Large intestine (tissue), 3 donors: Measurements from ENCODE around the gene AFAP1L2. TPM values are rescaled to one million over a fixed set of nuclear protein-coding genes. Genes with fewer than 3 reads are reported as not detected.

Experiments
- DNase-seq, 2 donors: peaks; one replicate each; pipeline versions ENCODE4 v3.0.0 to v3.0.0-alpha.2; 2013
- H3K27ac ChIP-seq: one replicate; pipeline ENCODE4 v1.5.1; 2013; ENCODE audit warnings: low read length
- H3K27me3 ChIP-seq: 2 replicates; pipeline ENCODE4 v1.6.1; 2013; ENCODE audit warnings: low read length; ENCODE audit not compliant: control insufficient read depth, insufficient read depth
- H3K36me3 ChIP-seq: 2 replicates; pipeline ENCODE4 v1.6.1; 2013; ENCODE audit warnings: low read length; ENCODE audit not compliant: control insufficient read depth, insufficient read depth
- H3K4me1 ChIP-seq: one replicate; pipeline ENCODE4 v1.6.1; 2013; ENCODE audit warnings: low read length; ENCODE audit not compliant: control insufficient read depth, insufficient read depth
- H3K4me3 ChIP-seq: one replicate; pipeline ENCODE4 v1.5.1; 2013; ENCODE audit warnings: low read length
- H3K9me3 ChIP-seq: one replicate; pipeline ENCODE4 v1.6.1; 2013; ENCODE audit warnings: mild to moderate bottlenecking, low read depth, low read length, moderate library complexity; ENCODE audit not compliant: control insufficient read depth
- WGBS: methylation state at CpG from one replicate; pipeline ENCODE4 v1.1.5; 2013; ENCODE audit warnings: low lambda C conversion rate; ENCODE audit not compliant: insufficient coverage; 5-methylcytosine and 5-hydroxymethylcytosine counted together
- polyA plus RNA-seq: library from polyadenylated mRNA; unstranded; fragments of 120-200 nt; gene quantifications from one replicate; pipeline ENCODE4 v1.2.1, GENCODE V29; 2013

Gene AFAP1L2
- polyA plus RNA-seq, 1 donor = 12.0 TPM

DNA sequence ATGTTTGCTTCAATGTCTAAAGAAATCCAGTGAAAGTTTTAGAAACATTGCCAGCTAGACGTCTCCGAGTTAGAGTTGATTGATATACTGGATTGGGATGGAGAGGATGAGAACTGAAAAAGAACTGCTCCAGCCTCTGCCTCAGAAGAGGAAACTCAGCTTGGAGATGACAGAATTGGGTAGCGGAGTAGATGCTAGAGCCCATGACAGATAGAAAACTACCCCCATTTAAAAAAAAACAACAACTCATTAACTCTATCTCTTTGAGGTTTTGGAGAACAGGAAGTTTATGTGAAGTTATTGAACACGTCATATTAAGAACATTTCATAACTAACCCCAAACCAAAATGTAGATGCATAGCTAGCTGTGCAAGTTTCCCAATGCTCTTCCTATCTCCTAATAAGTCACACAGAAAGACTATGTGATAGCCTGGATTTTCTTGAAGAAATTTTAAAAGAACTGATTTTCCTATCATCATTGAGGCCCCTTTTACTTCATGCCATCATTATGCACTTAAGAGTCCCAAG, 28.3 kb upstream of the AFAP1L2 start:
- H3K9me3 ChIP-seq = no peaks in the 10 kb centered on the region
- H3K27ac ChIP-seq = no peak overlapping the region
- WGBS = 80% methylated on average over 1 of the region's 4 CpGs
- DNase-seq = no peak
- H3K4me3 ChIP-seq = no peak overlapping the region
- H3K27me3 ChIP-seq = no peaks in the 10 kb centered on the region
- H3K4me1 ChIP-seq = no peaks in the 10 kb centered on the region
- H3K36me3 ChIP-seq = peaks cover 33% of the 10 kb centered on the region

DNA sequence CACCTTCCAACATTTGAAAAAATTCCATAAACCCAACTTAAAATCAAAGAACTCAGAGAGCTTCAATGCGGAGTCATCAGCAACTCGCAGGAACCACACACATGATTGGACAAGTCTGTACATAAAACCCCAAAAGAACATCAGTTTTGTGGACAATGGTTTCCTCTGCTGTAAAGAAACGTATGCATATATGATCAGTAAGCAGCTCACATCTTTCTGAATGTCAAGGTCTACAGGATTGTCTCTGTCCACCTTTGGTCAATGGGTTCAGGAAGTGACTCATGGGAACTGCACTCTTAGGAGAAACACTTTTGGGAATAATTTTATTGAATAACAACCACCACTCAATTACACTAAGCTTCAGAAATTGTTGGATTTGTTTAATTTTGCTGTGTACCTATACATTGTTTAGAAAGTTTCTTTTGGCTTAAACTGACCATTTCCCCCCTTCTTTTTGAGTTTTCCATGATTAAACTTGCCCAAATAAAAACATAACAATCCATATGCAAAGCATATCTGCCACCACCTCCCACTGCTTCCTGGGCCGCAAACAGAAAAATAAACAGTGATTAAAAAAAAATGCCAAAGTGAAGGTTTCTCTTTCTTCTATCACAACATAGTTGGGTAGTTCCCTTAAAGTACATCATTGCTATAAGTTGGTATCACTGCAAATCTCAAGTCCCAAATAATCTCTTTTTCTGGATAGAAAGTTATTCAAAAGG, 27.3 kb upstream of the AFAP1L2 start:
- H3K9me3 ChIP-seq = no peaks in the 10 kb centered on the region
- no peak for DNase-seq
- H3K4me3 ChIP-seq = no peak overlapping the region
- no peaks in the 10 kb centered on the region for H3K27me3 ChIP-seq
- H3K27ac ChIP-seq = no peak overlapping the region
- 80% methylated on average over 1 of the region's 4 CpGs for WGBS
- H3K4me1 ChIP-seq = no peaks in the 10 kb centered on the region
- H3K36me3 ChIP-seq = peaks cover 26% of the 10 kb centered on the region

DNA sequence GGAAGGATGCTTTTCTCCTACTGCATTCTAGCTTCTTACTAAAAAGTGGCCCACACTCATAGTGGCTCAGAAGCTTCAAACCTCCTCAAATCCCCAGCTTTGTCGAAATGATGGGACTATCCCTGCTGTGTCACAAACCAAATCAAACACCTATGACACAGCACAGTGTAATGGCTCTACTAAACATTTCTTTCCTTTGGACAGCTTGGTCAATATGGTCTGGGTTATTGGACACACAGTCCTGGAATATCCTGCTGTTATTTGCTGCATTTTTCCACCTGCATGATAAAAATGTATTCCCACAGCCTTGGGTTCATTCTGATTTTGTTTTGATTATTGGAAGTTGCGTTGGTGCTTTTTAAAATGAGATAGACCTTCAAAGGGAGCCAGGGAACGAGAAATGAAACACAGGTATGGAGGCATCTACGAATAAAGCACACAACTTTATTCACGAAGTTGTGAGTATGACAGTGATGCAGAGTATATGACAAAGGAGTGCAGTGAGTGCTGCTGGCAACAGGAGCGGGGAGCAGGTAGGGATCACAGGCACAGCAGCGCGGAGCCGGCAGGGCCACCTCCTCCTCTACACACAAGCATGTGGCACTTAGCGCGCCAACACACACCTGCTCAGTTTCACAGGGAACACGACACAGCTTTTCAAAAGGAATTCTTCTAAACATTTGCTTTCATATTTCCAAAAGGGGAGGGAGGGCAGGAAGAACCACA, 26.5 kb upstream of the AFAP1L2 start:
- Histone ChIP-seq H3K4me3 (no peak overlapping the region), H3K36me3 (peaks cover 20% of the 10 kb centered on the region), H3K9me3 (no peaks in the 10 kb centered on the region), H3K27me3 (no peaks in the 10 kb centered on the region), H3K27ac (no peak overlapping the region), H3K4me1 (no peaks in the 10 kb centered on the region)
- WGBS = 100% methylated on average over 3 of the region's 12 CpGs
- DNase-seq = no peak

DNA sequence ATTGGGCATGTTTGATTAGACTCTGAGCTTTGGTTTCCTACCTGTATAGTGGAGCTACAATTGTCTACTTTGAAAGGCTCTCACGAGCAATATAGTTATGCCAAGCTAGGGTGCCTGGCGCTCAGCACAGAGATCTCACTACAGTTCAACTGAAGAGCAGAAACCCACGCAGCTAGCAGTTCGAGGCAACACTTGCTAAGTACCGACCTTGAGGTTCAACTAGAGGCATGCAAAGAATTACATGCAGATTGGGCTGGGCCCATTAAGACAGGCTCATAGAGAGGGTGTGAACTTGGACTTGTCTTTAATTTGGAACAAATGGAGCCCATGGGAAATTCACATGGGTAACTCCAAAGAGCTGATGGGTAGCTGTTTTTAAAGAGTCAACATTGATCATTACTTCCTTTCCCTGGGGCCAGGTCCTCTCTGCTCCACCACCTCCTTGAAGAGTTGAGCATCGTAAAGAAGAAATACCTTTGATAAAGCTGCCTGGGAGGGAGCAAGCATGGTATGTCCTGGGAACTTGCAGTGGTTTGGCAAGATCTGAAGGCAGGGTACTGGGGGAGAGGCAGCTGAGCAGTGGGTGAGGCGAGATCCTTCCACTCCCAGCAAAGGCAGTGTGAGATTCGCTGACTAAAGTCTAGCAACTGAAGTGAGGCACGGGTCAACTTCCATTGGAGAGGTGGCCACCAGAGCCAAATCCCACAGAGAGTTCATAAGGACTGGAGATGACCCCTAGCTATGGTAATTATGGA, 25.5 kb upstream of the AFAP1L2 start:
- H3K27me3 ChIP-seq = no peaks in the 10 kb centered on the region
- WGBS = no CpG with 5 or more reads among the region's 9 CpGs
- H3K9me3 ChIP-seq = no peaks in the 10 kb centered on the region
- H3K4me3 ChIP-seq = no peak overlapping the region
- H3K4me1 ChIP-seq = no peaks in the 10 kb centered on the region
- H3K36me3 ChIP-seq = peaks cover 11% of the 10 kb centered on the region
- DNase-seq = no peak
- H3K27ac ChIP-seq = no peak overlapping the region

DNA sequence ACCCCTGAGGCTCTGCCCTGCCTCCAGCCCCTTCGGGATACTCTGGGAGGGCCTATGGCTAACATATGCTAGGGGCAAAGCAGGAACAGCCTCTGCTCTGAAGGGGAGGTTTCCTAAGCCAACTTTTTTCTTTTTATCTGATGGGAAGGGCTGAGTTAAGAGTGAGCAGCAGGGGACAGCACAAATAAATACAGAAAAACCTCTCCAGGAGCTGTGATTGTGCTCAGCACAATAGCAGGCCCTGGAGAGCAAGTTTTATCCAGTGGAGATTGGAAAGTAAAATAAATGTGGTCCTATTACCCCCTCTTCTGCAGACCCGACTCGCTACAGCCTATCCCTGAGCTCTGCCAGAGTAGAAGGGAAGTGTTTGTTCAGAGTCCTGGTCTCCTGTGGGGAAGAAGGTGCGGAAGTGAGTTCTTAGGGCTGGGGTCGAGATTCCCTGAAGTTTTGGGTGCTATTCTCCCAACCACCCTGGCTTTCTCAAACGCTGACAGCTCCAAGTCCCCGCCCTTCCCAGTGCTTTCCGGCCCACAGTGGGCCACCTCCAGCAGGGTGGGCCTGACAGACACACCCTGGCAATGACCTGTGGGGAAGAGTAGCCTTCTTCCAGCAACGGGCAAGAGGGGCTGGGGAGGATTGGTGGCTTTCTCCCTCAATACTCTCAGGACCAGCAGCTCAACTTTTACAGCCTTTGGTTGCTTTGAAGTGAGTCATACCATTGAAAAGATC, 23.0 kb upstream of the AFAP1L2 start:
- no peak overlapping the region for H3K27ac ChIP-seq
- no peaks in the 10 kb centered on the region for H3K36me3 ChIP-seq
- no peak for DNase-seq
- no CpG with 5 or more reads among the region's 9 CpGs for WGBS
- no peaks in the 10 kb centered on the region for H3K9me3 ChIP-seq
- H3K4me3 ChIP-seq = no peak overlapping the region
- H3K27me3 ChIP-seq = no peaks in the 10 kb centered on the region
- H3K4me1 ChIP-seq = no peaks in the 10 kb centered on the region

DNA sequence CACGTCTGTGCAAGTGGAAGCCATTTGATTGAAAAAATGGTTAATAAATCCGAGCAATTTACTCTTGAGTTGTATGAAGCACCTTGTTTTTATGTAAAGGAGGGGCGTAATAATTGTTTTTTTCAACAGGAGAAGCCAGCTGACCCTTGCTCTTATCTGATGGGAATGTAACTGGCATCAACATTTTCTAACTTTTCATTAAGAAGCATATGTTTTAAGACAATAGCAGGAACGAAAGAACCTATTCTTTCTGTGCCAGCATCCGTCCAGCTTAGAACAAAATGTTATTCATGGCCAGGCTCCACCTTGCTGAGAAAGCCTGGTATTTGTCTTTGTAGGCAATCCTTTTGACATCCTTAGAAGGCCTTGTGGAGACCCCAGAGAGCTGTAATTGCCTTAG, 22.2 kb upstream of the AFAP1L2 start:
- no peak for DNase-seq
- Histone ChIP-seq H3K27me3 (no peaks in the 10 kb centered on the region), H3K9me3 (no peaks in the 10 kb centered on the region), H3K27ac (no peak overlapping the region), H3K36me3 (no peaks in the 10 kb centered on the region), H3K4me1 (no peaks in the 10 kb centered on the region), H3K4me3 (no peak overlapping the region)
- no CpG with 5 or more reads among the region's 5 CpGs for WGBS

DNA sequence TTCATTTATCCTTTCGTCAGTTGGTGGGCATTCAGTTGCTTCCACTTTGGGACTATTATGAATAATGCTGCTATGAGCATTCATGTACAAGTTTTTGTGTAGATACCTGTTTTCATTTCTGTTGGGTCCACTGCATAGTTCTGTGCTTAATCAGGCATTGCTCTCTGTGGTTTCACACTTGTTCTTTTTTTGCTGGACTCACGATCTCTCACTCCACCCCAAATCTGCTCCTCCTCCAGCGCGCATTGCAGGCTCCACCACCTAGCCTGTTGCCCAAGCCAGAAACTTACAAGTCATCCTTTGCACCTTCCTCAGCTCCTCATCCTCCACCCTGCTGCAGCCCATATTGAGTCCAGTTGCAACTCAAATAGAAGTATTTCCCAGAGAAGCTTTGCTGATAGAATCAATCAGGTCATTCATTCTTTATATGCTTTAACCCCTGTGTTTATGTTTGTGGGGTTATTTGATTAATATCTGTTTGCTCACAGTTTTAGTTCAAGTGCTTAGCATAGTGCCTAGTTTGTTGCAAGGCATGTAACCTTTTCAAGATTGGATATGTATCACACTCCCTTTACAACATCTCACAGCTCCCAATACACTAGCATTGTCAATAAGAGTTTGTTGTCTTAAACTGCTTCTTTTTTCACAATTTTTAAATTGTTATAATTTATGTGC, 16.6 kb upstream of the AFAP1L2 start:
- 75% methylated on average over 1 of the region's 4 CpGs for WGBS
- no peaks in the 10 kb centered on the region for H3K9me3 ChIP-seq
- DNase-seq = no peak
- no peak overlapping the region for H3K4me3 ChIP-seq
- no peak overlapping the region for H3K27ac ChIP-seq
- H3K36me3 ChIP-seq = no peaks in the 10 kb centered on the region
- peaks cover 12% of the 10 kb centered on the region for H3K27me3 ChIP-seq
- no peaks in the 10 kb centered on the region for H3K4me1 ChIP-seq

DNA sequence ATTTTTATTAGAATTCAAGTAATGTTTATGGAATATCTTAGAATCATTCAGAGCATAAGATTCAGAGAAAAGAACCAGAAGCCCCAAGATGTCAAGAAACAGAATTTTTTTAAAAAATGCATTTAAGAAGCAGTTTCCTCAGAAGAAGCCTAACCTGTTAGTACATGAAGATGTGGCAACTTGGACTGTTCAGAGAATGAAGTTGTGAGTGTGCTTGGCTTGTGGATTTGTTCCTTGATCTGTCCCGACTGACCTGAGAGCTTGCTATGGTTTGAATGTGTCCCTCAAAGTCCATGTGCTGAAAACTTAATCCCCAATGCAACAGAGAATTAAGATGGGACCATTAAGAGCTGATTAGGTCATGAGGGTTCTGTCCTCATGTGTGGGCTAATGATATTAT, 13.8 kb upstream of the AFAP1L2 start:
- WGBS = no CpG with 5 or more reads among the region's 1 CpG
- Histone ChIP-seq H3K27ac (no peak overlapping the region), H3K27me3 (peaks cover 19% of the 10 kb centered on the region), H3K4me1 (no peaks in the 10 kb centered on the region), H3K9me3 (no peaks in the 10 kb centered on the region), H3K4me3 (no peak overlapping the region), H3K36me3 (no peaks in the 10 kb centered on the region)
- DNase-seq = no peak

DNA sequence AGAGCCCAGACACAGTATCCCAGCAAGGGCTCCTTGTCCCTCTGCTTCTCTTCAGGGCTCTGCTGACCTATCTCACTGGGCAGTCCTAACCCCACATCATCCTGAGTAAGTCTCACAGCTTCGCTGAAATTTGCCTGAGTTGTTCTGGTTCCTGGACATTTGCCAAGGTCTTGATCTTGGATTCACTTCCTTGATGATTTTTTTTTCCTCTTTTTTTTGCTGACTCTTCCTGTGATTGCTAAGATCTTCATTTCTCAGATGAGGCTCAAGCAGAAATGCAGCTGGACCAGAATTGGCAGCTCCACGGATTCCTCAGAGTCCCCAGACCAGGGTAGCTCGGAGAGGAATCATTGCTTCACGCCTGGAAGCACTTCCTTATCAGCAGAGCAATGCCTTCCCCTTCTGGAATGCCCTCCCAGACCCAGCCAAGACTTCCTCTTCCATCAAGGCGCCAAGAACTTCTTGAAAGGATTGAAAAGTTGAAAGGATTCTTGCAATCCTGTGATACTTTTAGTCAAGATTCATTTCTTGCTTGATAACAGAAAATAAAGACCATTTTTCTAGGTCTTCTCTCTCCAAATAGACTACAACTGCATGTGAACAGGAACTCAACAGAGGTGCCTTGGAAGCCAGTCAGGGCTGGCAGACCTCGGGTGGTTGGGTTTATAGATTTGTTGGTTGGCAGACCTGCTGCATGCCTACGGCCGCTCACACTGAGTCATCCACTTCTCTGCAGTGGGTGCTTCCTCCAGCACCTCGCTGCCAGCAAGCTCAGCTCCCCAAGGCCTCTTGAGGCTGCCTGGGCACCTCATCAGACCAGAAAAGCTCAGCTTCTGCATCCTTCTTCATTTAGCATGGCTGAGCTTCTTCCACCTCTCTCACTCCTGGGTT, 8.8 kb upstream of the AFAP1L2 start:
- WGBS = no CpG with 5 or more reads among the region's 9 CpGs
- no peak overlapping the region for H3K4me3 ChIP-seq
- H3K4me1 ChIP-seq = no peaks in the 10 kb centered on the region
- no peaks in the 10 kb centered on the region for H3K9me3 ChIP-seq
- no peak overlapping the region for H3K27ac ChIP-seq
- H3K27me3 ChIP-seq = peaks cover 22% of the 10 kb centered on the region
- H3K36me3 ChIP-seq = no peaks in the 10 kb centered on the region
- DNase-seq = no peak
